Activated CD4-positive, alpha-beta T cell treated with anti-CD3 and anti-CD28 coated beads for 36 hours (primary cell): ENCODE data around the gene ADAMTSL2. TPM values are rescaled to one million over a fixed set of nuclear protein-coding genes. Genes with fewer than 3 reads are reported as not detected.

Experiments
- ATAC-seq: fragments of 200-7000 bp; cut with Tn5 transposase; one replicate; pipeline ENCODE4 v1.10.0; 2021; ENCODE audit warnings: mild to moderate bottlenecking, moderate library complexity
- CTCF ChIA-PET: fragments of 350-600 bp; sonication (Branson Sonifier 250); formaldehyde crosslinking; loops from one replicate; lab custom pipeline; 2021; ENCODE audit warnings: antibody characterized with exemption; lab: Charles Lee
- POLR2A ChIA-PET: fragments of 350-600 bp; sonication (Branson Sonifier 250); formaldehyde crosslinking; loops from one replicate; lab custom pipeline; 2021; ENCODE audit warnings: antibody characterized with exemption, inconsistent platforms; lab: Charles Lee
- DNase-seq: peaks from one replicate; pipeline ENCODE4 v3.0.0-alpha.2; 2020
- H3K27ac Mint-ChIP-seq: one replicate; pipeline ENCODE4 v1.8.0; 2021; ENCODE audit warnings: mixed read lengths
- H3K27me3 Mint-ChIP-seq: one replicate; pipeline ENCODE4 v1.8.0; 2021; ENCODE audit warnings: mixed read lengths
- H3K36me3 Mint-ChIP-seq: one replicate; pipeline ENCODE4 v1.8.0; 2021; ENCODE audit warnings: low read depth, mixed read lengths
- H3K4me1 Mint-ChIP-seq: one replicate; pipeline ENCODE4 v1.8.0; 2021; ENCODE audit warnings: mixed read lengths
- H3K4me3 Mint-ChIP-seq: one replicate; pipeline ENCODE4 v1.8.0; 2021; ENCODE audit warnings: mild to moderate bottlenecking, moderate library complexity, mixed read lengths
- H3K9me3 Mint-ChIP-seq: one replicate; pipeline ENCODE4 v1.8.0; 2021; ENCODE audit warnings: low read depth, mixed read lengths
- intact Hi-C, 2 experiments: fragments of 100-400 bp; cut with DNase I in 1 of 2; cut with micrococcal nuclease in 1 of 2; formaldehyde crosslinking; loops; one replicate each; pipeline versions ENCODE4 v1.14.2 to v1.15.1; 2022 to 2024; cut with DNase I, micrococcal nuclease
- total RNA-seq, 2 experiments: library from RNA; stranded (reverse); gene quantifications; one replicate each; pipeline ENCODE4 v1.2.3, GENCODE V29; 2021

ADAMTSL2 gene
- total RNA-seq, 2 experiments from 2014 or later, result 0.11 to 0.32 TPM

GRCh38 chr9:133514460-133515239, 19.9 kb upstream of the ADAMTSL2 start:
- Mint-ChIP-seq H3K4me1 (peaks cover 3% of the 10 kb centered on the region), H3K27ac (no peak overlapping the region), H3K27me3 (no peaks in the 10 kb centered on the region), H3K9me3 (no peaks in the 10 kb centered on the region), H3K4me3 (no peak overlapping the region), H3K36me3 (no peaks in the 10 kb centered on the region)
- ATAC-seq (no peak), DNase-seq (no peak)
- CTCF ChIA-PET, result no interaction called here
- intact Hi-C loops, result no loop called here
- POLR2A ChIA-PET, result no interaction called here

GRCh38 chr9:133515240-133515610, 19.3 kb upstream of the ADAMTSL2 start:
- no peak overlapping the region for H3K27ac Mint-ChIP-seq
- intact Hi-C loops, result no loop called here
- DNase-seq, result no peak
- H3K27me3 Mint-ChIP-seq, result no peaks in the 10 kb centered on the region
- H3K4me3 Mint-ChIP-seq, result no peak overlapping the region
- no peaks in the 10 kb centered on the region for H3K9me3 Mint-ChIP-seq
- H3K36me3 Mint-ChIP-seq, result no peaks in the 10 kb centered on the region
- ATAC-seq, result no peak
- POLR2A ChIA-PET, result no interaction called here
- CTCF ChIA-PET, result no interaction called here
- H3K4me1 Mint-ChIP-seq, result no peaks in the 10 kb centered on the region

GRCh38 chr9:133515615-133516255, 18.8 kb upstream of the ADAMTSL2 start:
- Mint-ChIP-seq H3K4me3 (no peak overlapping the region), H3K36me3 (no peaks in the 10 kb centered on the region), H3K9me3 (no peaks in the 10 kb centered on the region), H3K27ac (no peak overlapping the region), H3K4me1 (no peaks in the 10 kb centered on the region), H3K27me3 (no peaks in the 10 kb centered on the region)
- intact Hi-C loops, result no loop called here
- no peak for DNase-seq
- no peak for ATAC-seq
- POLR2A ChIA-PET, result no interaction called here
- CTCF ChIA-PET, result no interaction called here

GRCh38 chr9:133516256-133516960, 18.1 kb upstream of the ADAMTSL2 start:
- Mint-ChIP-seq H3K4me1 (no peaks in the 10 kb centered on the region), H3K9me3 (no peaks in the 10 kb centered on the region), H3K4me3 (no peak overlapping the region), H3K36me3 (no peaks in the 10 kb centered on the region), H3K27me3 (no peaks in the 10 kb centered on the region), H3K27ac (no peak overlapping the region)
- intact Hi-C loops, result no loop called here
- DNase-seq (no peak), ATAC-seq (no peak)
- POLR2A ChIA-PET, result no interaction called here
- CTCF ChIA-PET, result no interaction called here

- Mint-ChIP-seq H3K27ac (no peak overlapping the region), H3K27me3 (no peaks in the 10 kb centered on the region), H3K36me3 (no peaks in the 10 kb centered on the region), H3K9me3 (no peaks in the 10 kb centered on the region), H3K4me3 (no peak overlapping the region), H3K4me1 (no peaks in the 10 kb centered on the region)
- POLR2A ChIA-PET, result no interaction called here
- ATAC-seq, result no peak
- no peak for DNase-seq
- intact Hi-C loops, result no loop called here
- CTCF ChIA-PET, result no interaction called here
Observed at GRCh38 chr9:133516961-133517350, 17.5 kb upstream of the ADAMTSL2 start.

- CTCF ChIA-PET, result interaction anchor here (1.2 kb wide), 1 partner anchor 225 kb away, joined by 5 read pairs; no protein-coding TSS in a partner anchor
- Mint-ChIP-seq H3K27ac (no peak overlapping the region), H3K9me3 (no peaks in the 10 kb centered on the region), H3K4me3 (no peak overlapping the region), H3K36me3 (no peaks in the 10 kb centered on the region), H3K4me1 (no peaks in the 10 kb centered on the region), H3K27me3 (no peaks in the 10 kb centered on the region)
- POLR2A ChIA-PET, result no interaction called here
- no peak for DNase-seq
- intact Hi-C loops, result no loop called here
- no peak for ATAC-seq
Observed at GRCh38 chr9:133517711-133518110, 16.8 kb upstream of the ADAMTSL2 start.

GRCh38 chr9:133518200-133518599, 16.3 kb upstream of the ADAMTSL2 start:
- ChIA-PET CTCF (interaction anchor here (1.2 kb wide), 1 partner anchor 224 kb away, joined by 5 read pairs; no protein-coding TSS in a partner anchor), POLR2A (no interaction called here)
- Mint-ChIP-seq H3K27me3 (no peaks in the 10 kb centered on the region), H3K4me3 (no peak overlapping the region), H3K4me1 (no peaks in the 10 kb centered on the region), H3K36me3 (no peaks in the 10 kb centered on the region), H3K9me3 (no peaks in the 10 kb centered on the region), H3K27ac (no peak overlapping the region)
- ATAC-seq, result no peak
- DNase-seq, result no peak
- intact Hi-C loops, result no loop called here

GRCh38 chr9:133518706-133519449, 15.6 kb upstream of the ADAMTSL2 start:
- H3K27me3 Mint-ChIP-seq, result no peaks in the 10 kb centered on the region
- CTCF ChIA-PET, result interaction anchor here (1.2 kb wide), 1 partner anchor 224 kb away, joined by 5 read pairs; no protein-coding TSS in a partner anchor
- H3K27ac Mint-ChIP-seq, result no peak overlapping the region
- intact Hi-C loops, result no loop called here
- no peaks in the 10 kb centered on the region for H3K36me3 Mint-ChIP-seq
- ATAC-seq (no peak), DNase-seq (no peak)
- POLR2A ChIA-PET, result no interaction called here
- H3K4me1 Mint-ChIP-seq, result no peaks in the 10 kb centered on the region
- no peaks in the 10 kb centered on the region for H3K9me3 Mint-ChIP-seq
- H3K4me3 Mint-ChIP-seq, result no peak overlapping the region

- H3K9me3 Mint-ChIP-seq, result no peaks in the 10 kb centered on the region
- H3K27ac Mint-ChIP-seq, result no peak overlapping the region
- no peak for ATAC-seq
- no peaks in the 10 kb centered on the region for H3K4me1 Mint-ChIP-seq
- H3K4me3 Mint-ChIP-seq, result no peak overlapping the region
- H3K36me3 Mint-ChIP-seq, result no peaks in the 10 kb centered on the region
- CTCF ChIA-PET, result no interaction called here
- H3K27me3 Mint-ChIP-seq, result no peaks in the 10 kb centered on the region
- POLR2A ChIA-PET, result no interaction called here
- intact Hi-C loops, result no loop called here
- DNase-seq, result no peak
Observed at GRCh38 chr9:133519693-133520092, 14.8 kb upstream of the ADAMTSL2 start.

- no peaks in the 10 kb centered on the region for H3K27me3 Mint-ChIP-seq
- H3K4me1 Mint-ChIP-seq, result no peaks in the 10 kb centered on the region
- no peak for ATAC-seq
- CTCF ChIA-PET, result interaction anchor here (0.7 kb wide), 1 partner anchor 136 kb away, joined by 4 read pairs; no protein-coding TSS in a partner anchor
- intact Hi-C loops, result no loop called here
- no peak overlapping the region for H3K27ac Mint-ChIP-seq
- no peak overlapping the region for H3K4me3 Mint-ChIP-seq
- no peaks in the 10 kb centered on the region for H3K9me3 Mint-ChIP-seq
- POLR2A ChIA-PET, result no interaction called here
- DNase-seq, result no peak
- no peaks in the 10 kb centered on the region for H3K36me3 Mint-ChIP-seq
Observed at GRCh38 chr9:133520121-133520835, 14.2 kb upstream of the ADAMTSL2 start.
